ENCODE results near the gene VDR.
A peak's percentile ranks its signal among the peaks of the same experiment; 100 is the strongest.
"Not testable (repeated sequence)": the region's sequence is repeated elsewhere in the genome, so short reads cannot be mapped to it uniquely, and the experiment has no call there.

The VDR gene

DNA sequence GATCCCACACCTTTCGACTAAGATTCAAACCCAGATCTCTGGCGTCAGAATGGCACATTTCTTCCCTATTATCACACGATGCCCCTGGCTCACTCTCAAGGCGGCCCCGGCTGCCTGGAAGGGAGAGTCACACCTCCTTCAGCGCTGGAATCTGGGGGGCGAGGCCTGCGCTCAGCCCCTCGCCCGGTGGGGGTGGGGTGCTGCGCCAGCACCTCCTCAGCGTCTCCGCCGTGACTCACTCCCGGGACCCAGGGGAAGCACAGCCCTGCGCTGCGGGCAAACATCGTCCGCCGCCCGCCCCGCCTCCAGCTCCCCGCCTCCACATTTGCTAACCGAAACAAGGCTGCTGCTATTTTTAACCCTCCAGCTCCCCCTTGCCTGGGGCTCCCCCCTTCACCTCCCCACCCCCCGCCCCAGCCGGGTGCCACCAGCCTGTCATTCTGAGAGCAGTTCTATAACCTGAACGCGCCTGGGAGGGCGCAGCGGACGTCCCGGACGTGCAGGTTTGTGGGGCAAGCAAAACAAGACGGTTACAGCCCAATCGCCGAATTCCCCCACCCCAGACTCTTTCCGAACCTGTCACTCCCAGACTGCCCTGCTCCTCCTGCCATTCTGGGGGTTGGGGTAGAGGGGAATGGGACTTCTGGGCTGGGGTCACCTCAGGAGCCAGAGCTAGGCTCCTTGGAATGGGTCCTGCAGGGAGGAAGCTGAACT lies 91.8 kb downstream of the VDR start:
- DNase-seq (ENCODE audit: low spot score), result peak; percentile 87

DNA sequence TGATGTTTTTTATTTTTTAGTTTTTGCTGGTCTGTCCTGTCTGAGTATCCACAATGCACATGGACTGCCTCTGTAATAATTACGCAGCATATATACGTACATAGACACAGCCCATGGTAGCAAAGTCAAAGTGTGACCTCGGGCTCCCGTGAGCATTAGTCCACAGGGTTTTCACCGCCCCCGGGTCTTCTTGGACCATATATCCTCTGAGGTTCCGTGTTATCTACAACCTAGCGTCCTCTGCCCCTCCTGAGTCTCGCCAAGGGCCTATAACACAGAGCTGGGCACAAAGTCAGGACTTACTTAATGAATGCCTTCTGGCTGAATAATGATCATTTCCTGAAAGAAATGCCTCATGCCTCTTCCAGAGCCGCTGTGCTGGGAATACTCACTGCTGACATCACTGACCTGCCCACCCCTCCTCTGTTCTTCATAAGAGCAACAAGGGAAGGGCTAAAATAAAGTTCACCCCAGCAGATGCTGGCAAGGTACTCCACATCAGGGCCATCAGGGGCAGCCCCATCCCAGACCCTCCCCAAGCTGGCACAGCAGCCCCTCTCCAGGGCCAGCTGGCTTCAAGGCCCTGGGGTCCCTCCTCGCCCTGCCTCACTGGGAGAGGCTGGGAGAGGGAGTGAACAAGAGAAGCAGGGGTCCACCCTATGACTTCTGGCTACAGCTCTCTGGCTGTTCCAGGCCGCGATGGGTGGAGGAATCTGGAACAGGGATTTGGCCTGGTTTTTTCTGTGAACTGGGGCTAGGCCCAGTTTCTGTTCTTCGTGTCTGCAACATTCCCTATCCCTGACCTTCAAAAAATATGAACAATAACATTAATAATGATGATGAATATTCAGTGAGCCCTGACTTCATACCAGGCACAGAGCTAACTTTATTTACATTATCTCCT lies 93.0 kb downstream of the VDR start:
- DNase-seq (ENCODE audit: low spot score), result no peak

DNA sequence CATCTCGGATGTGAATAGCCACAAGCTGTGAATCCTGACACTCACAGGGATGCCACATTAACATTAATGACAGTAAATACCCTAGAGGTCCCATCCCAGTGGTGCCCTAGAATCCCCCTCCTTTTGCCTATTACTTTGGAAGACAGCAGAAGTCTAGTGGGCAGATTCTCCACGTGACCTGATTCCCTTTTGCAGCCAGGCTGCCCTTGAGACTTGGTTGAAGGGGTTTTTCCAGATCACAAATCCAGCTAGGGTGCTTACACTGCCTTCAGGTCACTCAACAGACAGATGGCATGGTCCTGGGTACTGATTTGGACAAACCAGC lies 93.8 kb downstream of the VDR start:
- no peak for DNase-seq (ENCODE audit: low spot score)

DNA sequence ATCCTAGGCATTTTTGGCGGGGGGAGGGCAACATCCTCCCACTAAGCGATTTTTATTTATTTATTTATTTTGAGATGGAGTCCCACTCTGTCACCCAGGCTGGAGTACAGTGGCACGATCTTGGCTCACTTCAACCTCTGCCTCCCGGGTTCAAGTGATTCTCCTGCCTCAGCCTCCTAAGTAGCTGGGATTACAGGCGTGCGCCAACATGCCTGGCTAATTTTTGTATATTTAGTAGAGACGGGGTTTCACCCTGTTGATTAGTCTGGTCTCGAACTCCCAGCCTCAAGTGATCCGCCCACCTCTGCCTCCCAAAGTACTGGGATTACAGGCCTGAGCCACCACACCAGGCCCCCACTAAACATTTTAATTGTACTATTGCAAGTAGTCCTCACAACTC lies 95.3 kb downstream of the VDR start:
- DNase-seq (ENCODE audit: low spot score), result not testable (repeated sequence)

DNA sequence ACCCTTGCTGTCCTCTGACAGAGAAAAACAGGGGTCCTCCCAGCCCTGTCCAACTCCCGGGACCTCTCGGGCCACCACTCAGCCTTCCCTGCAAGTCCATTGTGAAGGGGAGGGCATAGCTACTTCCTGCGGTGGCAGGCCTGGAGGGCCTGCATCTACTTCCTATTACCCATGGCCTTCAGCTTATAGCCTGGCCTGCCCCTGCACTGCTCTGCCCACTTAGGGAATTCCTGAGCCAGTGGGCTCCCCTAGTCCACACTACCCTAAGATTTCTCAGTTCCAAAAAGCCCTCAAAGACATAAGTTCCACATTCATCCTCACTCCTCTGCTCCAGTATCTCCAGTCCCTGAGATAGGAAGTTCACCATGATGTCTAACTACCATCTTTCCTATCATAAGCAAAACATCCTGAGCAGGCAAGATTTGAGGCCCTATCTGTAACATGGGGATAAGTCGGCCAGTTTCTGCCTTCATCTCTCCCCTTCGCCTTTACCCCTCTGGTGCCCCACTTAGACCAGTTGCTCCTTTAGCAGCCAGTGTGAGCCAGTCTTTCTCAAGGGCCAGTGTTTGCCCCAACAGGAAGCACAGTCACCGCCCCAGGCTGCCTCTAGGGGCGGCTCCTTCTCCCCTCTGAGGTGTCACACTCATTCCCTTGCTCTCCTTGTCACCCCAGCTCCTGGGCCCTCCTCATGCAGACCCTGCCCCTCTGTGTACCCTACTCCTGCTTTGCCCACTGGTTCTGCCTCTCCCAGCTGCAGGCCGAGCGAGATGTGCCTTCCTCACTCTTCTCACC lies 96.0 kb downstream of the VDR start:
- DNase-seq (ENCODE audit: low spot score), result peak; percentile 69

DNA sequence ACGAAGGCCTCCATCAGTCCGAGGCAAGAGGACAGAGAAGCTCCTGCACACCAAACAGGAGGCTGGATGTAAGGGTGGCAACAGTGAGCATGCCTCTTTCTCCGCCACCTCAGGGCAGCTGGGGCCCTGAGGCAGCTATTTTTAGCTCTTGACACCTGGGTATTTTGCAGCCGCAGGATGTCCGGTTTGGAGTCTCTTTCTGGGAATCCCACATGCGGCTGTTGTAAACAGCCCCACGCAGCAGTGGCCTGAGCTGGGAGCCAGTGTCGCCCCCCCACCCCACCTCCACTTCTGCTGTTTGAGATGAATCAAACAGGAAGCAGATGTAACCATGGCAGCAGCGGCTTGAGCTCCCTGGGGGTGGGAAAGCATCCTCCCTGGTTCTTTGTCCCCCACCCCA lies 96.7 kb downstream of the VDR start:
- peak; percentile 72 for DNase-seq (ENCODE audit: low spot score)

DNA sequence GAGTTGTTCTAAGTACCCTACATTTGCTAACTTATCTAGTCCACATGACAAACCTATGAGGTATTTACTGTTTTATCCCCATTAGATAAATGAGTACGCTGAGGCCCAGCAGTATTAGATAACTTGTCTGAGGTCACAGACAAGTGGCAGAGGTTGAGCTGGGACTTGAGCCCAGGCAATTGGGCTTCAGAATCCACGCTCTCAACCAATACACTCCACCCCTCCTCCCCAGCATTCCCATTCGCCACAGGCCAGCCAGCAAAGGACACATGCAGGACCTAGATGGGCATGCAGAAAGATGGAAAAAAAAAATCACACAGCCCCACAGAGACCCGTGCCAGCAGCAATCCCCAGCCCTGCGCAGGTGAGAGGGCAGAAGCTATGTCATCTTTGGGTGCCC lies 97.5 kb downstream of the VDR start:
- no peak for DNase-seq (ENCODE audit: low spot score)

DNA sequence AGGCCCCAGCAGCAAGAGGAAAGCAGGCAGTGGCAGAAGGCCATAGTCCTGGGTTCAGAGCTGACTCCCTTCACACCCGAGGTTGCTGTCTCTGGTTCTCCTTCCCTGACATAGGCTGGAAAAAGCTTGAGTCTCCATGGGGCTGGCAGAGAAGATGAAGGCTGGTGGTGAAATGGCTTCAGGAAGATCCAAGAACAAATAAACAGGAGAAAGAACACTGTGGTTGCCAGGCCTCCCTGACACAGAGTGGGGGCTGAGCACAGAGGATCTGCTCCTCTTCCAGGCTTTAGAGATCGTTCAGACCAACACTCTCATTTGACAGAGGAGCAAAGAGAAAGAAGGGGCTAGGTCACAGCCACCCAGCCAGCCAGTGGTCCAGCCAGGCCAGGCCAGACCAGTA lies 99.4 kb downstream of the VDR start:
- DNase-seq (ENCODE audit: low spot score), result no peak

DNA sequence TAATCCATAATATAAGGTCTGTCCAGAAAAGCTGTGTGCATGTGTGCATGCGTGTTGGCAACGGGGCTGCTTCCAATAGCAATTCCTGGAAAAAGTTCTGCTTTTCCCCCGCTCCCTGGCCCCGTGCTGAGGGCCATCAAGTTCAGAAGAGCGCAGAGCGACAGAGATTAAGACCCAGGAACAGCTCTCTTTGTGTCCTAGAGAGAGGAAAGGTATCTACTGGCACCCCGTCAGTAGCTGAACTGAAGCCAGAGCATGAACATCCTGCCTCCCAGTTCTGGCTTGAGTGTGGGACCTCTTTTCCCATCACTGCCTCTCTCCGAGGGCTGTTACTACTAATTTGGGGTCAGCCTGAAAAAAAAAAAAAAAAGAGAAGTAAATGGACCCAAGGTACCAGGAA lies 100.6 kb downstream of the VDR start:
- DNase-seq (ENCODE audit: low spot score), result no peak

DNA sequence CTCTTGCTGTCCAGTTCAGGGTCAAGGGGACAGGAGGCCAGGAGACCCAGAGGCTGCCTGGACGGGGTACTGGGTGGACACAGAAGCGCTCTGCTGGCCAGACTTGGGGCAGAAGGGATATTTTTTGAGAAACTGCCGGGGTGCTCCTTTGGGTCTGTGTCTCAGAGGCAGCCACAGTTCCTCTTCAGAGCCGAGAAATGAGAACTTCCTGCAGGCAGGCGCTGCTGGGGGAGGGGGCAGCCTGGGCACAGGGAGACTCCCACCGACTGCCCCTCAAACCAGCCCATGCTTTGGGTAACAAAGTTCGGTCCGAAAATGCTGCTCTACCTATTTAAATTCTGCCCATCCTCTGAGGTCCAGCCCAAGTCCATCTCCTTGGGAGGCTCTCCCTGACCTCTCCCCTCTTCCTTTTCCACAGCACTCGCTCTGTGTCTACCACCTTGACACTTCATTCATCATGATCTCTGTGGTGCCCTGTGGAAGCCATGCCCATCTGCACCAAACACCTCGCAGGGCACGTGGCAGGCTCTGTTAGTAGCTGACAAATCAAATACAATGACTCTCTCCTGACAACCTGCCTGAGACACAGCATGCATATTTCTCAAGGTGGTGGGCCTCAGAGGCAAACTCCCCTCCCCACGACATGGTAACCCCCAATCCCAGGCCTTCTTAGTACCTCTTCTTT lies 101.5 kb downstream of the VDR start:
- no peak for DNase-seq (ENCODE audit: low spot score)

DNA sequence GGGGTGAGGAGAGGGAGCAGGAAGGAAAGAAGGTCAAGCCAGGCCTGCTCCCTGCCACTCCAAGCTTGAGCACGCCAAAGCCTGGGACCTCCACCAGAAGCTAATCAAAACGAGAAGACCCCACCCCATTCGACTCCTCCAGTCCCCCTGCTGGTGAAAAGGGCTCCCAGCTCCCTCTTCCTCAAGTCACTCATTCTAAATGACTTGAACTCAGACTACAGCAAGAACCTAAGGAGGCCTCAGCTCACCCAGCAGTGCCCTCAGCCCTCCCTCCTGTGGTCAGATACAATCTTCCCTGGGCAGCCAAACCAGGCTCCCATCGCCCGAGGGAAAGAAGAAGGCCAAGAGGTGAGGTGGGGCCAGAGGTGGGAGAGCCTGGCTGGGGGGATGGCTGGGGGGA lies 102.5 kb downstream of the VDR start:
- no peak for DNase-seq (ENCODE audit: low spot score)

DNA sequence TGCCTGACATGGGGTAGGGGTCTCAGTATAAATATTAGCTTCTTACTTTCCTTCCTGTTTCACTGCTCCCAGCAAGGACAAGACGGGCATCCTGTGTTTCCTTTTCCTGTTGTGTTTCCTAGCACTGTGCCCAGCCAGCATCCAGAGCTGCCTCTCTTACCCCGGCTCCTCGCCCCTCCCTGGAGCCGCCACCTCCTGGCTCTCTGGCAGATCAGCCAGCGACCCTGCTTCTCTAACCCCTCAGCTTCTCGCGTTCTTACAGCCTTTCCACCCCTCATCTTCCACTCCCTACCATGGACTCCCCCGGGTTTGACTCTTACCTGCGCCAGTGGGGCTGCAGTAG lies 102.9 kb downstream of the VDR start:
- no peak for DNase-seq (ENCODE audit: low spot score)

DNA sequence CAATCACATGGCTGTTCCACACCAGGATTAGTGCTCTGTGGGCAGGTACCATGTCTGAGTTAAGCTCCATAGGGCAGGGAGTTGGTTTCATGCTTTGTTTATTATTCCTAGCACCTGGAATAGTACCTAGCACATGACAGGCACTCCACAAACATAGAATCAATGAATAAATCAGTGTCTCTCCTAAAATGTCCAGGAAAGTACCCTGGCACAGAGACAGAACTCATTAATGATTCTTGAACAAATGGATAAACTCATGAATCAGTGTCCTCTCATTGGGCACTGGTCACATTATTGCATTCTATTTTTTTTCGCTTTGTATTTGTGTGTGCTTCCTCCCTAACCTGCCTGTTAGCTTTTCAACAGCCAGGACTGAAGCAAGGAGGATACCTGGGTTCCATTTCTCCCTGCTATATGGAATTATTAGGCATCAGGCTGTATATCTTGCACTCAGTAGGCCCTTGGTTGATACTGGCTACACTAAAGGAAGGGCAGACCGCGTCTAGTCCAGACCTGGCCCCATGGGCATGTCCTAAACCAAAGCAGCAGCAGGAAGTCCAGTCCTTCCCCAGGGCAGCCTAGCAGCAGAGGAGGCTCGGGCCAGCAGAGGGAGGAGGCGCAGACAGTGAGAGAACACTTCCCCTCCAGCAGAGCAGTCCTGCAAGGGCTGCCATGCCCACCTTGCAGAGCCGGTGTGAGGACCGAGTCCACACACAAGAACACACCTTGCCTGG lies 103.5 kb downstream of the VDR start:
- no peak for DNase-seq (ENCODE audit: low spot score)

DNA sequence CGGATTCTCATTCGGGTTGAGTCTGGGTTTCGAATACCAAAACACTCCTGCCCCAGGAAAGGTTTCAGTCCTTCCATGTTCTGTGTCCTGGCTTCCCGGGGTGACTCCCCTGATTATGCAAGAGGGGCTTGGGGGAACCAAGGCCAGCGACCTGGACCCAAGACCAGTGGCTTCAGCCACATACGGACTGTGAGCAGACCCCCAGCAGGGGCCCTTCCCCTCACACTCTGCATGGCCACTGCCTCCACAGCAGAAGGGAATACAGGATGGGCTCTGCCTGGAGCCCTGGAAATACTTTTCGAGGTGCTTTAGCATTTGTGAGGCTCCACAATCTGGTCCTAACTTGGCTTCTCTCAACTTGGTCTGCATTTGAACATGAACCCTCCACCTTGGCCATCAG lies 104.2 kb downstream of the VDR start:
- DNase-seq (ENCODE audit: low spot score), result no peak

DNA sequence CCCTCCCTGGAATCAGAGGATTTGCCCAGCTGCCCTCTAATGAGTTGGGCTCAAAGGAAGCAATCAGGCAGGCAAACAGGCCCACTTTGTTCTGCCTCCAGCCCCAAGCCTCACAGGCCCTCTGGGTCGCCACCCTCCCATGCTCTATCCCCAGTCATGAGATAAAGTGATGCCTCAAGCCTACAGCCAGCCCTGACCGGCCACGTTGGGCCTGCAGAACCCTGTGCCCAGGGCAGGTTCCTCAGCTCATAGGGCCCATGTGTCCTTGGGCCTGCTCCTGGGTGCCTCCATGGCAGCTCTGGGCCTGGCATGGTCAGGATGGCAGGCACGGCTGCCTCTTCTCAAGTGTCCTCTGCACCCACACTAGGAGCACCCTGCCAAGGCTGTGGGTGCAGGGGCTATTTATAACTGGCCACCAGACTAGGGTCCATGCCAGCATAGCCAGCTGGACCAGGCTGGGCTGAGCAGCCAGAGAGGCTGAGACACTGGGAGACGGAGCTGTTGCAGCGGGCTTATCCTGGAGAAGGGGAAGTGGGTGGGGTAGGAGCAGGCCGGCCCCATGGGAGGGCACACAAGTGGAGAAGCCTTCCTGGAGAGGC lies 105.3 kb downstream of the VDR start:
- DNase-seq (ENCODE audit: low spot score), result no peak

DNA sequence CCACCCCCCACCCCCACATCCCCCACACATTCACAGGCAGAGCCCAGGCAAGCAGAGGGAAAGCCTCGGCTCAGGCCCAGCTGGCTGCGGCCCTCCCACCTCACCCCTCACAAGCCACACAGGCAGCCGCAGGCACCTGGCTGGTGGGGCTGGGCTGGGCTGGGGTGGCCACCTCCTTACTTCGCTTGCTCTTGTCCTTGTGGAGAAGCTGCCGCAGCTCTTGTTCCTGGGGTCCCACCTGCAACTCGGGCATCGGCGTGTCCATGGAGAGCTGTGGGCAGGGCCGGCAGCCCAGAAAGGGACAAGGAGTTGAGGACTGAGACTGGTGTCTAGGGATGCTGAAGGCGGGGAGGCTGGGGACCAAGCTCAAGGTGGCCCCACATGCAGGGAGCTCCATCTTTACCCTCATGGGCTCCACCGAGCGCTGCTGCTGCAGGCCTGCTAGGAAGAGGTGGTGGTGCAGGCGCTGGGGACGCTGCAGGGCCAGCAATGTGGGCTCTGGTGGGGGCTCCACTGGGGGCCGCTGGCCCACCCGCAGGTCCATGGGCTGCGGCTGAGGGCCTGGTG lies 106.3 kb downstream of the VDR start:
- DNase-seq (ENCODE audit: low spot score), result no peak

DNA sequence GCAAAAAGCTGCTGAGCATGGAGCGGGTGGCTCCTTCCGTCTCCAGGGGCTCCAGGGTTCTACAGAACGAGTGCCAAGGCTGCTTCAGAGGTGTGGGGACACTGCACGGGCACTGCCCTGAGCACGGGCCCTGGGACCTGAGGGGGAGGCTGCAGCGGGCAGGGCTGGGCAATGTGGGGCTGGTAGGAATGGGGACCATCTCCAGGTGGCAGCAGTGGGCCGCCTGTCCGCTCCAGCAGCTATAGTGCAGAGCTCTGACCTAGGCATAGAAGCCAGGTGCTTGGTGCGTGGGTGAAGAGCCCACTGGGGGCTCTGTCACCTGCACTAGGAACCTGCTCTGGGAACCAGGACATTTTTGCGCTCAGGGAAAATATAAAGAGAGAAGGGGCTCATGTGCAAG lies 107.4 kb downstream of the VDR start:
- DNase-seq (ENCODE audit: low spot score), result no peak

DNA sequence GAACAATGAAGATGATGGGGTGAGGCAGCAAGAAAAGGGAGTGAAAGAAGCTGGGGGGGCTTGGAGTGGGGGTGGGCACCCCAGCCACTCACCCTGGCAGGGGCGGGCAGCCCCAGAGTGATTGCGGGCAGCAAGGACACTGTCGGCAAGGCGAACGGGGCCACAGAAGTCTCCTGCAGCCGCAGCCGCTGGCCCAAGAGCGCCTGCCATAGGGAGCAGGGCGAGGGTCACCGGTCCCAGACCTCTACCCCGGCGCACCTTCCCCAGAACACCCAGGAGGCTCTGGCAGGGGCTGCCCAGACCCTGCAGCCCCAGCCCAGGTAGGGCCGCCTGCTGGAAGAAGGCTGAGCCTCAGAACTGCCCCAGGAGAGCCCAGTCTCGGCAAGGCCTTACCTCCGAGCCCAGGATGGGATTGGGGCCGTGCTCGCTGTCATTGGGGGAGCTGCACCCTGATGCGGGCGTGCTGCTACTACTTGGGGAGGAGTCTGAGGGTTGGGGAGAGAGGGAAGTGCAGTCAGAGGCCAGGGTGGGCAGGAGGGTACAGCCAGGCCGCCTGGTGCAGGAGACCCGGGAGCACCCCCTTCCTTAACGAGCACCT lies 108.9 kb downstream of the VDR start:
- DNase-seq (ENCODE audit: low spot score), result no peak

DNA sequence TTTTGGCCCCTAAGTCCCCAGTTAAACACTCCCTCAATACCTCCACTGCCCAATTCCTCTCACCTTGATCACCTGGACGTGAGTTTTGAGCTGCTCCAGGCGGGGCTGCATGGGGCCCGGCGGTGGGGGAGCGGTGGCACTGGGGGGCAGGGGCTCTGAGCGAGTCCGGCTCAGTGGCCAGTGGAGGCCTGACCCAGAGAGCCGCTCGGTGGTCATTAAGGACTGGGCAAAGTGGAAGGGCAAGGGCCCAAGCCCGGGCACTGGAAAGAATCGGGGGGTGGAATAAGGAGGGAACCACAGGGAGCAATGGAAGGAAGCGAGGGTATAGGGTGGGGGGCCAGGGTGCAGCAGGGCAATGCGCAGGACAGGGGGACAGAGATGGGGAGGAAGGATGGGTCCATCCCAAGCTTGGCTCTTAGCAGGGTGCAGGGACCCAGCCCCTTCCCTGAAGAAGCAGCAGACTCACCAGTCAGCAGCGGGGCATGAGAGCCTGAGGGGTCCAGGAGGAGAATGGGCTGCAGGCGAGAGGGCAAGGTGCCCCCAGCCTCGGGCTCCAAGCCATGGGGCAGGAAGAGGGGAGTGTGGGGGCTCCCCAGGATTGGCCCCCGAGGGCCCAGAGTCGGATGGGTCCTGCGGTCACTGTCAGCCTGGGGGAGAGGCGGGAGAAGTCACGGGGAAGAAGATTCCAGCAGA lies 109.5 kb downstream of the VDR start:
- no peak for DNase-seq (ENCODE audit: low spot score)

DNA sequence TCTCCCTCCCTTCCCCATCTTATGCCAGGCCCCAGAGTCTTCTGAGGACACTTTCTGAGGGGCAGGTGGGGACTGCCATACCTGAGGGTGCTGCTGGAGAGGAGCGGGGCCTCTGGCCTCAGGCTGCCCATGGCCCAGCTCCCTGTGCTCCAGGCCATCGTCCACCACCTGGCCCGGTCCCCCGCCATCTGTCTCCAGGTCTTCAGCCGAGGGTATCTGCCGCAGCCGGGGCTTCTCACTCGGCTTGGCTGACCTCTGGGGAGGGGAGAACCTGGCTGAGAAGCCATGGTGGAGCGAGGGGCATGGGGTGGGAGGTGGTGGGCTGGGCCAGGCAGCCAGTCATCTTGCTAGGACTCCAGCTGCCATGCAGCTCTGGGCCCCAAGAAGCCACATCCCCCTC lies 110.1 kb downstream of the VDR start:
- no peak for DNase-seq (ENCODE audit: low spot score)

Measured in kidney capillary endothelial cell (primary cell).